ENCODE data around the gene SMIM41.

The SMIM41 gene

DNA sequence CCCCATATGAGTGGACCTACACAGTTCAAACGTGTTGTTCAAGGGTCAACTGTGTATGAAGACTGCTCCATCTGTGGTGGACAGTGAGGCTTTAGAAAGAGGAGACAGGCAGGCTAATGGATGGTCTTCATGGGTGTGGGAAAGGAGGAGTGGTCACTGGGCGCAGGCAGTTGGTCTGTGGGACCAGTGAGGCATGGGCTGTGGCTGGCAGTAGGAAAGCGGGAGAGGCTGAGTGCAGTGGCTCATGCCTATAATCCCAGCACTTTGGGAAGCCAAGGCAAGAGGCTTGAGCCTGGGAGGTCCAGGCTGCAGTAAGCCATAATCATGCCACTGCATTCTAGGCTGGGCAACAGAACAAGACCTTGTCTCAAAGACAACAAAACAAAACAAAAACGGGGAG, 30.2 kb upstream of the SMIM41 start:
- TF ChIP-seq EZH2 (optimal IDR thresholded peaks at IDR 0.05; ENCODE audit: low read depth, low read length) (no peak), CTCF (IDR thresholded peaks at IDR 0.05; ENCODE audit: low read length) (no peak), EZH2phosphoT487 (IDR thresholded peaks at IDR 0.05; ENCODE audit: low read length) (no peak)
- Histone ChIP-seq H3K27me3 (replicated peaks; ENCODE audit: insufficient read depth, low read length) (no peaks in the 10 kb centered on the region), H2AFZ (ENCODE audit: low read length) (no peak overlapping the region), H3K9ac (ENCODE audit: low read length) (no peak overlapping the region), H3K9me2 (replicated peaks; ENCODE audit: insufficient read depth, low read length) (no peaks in the 10 kb centered on the region), H3K9me3 (replicated peaks; ENCODE audit: insufficient read depth, low read length) (no peaks in the 10 kb centered on the region), H3K4me1 (ENCODE audit: low read length) (peaks cover 26% of the 10 kb centered on the region), H4K20me1 (ENCODE audit: insufficient read depth, low read length) (no peaks in the 10 kb centered on the region), H3K27ac (ENCODE audit: low read length) (no peak overlapping the region), H3K79me2 (ENCODE audit: low read length) (no peaks in the 10 kb centered on the region), H3K4me3 (ENCODE audit: low read length) (no peak overlapping the region), H3F3A (ENCODE audit: insufficient read depth, low read length) (peaks cover 21% of the 10 kb centered on the region), H3K4me2 (ENCODE audit: low read depth, low read length) (no peak overlapping the region), H3K36me3 (replicated peaks; ENCODE audit: insufficient read depth, low read length) (no peaks in the 10 kb centered on the region)
- DNase-seq, result peak; percentile 5

DNA sequence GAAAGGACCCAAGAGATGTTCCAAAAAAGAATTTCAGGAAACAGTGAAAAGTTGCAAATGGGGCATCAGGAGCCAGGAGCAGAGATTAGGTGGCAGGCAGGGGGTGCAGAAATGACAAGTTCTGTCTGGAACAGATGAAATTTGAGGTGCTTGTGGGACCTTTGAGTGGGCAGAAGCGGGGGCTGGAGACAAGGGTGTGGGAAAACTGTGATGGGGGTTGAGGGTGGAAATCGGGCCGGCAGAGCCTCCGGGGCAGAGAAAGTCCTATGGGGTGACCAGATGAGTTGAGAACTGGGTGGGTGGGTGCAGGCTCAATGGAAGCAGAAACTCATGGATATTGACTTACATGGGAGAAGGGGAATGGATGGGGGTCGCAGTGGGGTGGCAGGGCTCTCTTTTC, 29.8 kb upstream of the SMIM41 start:
- no peaks in the 10 kb centered on the region for H3K36me3 ChIP-seq (replicated peaks; ENCODE audit: insufficient read depth, low read length)
- no peak overlapping the region for H3K4me3 ChIP-seq (ENCODE audit: low read length)
- peaks cover 26% of the 10 kb centered on the region for H3K4me1 ChIP-seq (ENCODE audit: low read length)
- TF ChIP-seq EZH2phosphoT487 (IDR thresholded peaks at IDR 0.05; ENCODE audit: low read length) (no peak), CTCF (IDR thresholded peaks at IDR 0.05; ENCODE audit: low read length) (no peak), EZH2 (optimal IDR thresholded peaks at IDR 0.05; ENCODE audit: low read depth, low read length) (no peak)
- 0 out of 2 replicates have a peak overlapping the region, but pooled peaks have one; percentile 96 for H3K27ac ChIP-seq (ENCODE audit: low read length)
- H3K4me2 ChIP-seq (ENCODE audit: low read depth, low read length), result peak overlapping the region; percentile 100; the same call in 1 of the 2 replicates
- no peak overlapping the region for H2AFZ ChIP-seq (ENCODE audit: low read length)
- no peaks in the 10 kb centered on the region for H3K9me3 ChIP-seq (replicated peaks; ENCODE audit: insufficient read depth, low read length)
- no peaks in the 10 kb centered on the region for H4K20me1 ChIP-seq (ENCODE audit: insufficient read depth, low read length)
- no peaks in the 10 kb centered on the region for H3K79me2 ChIP-seq (ENCODE audit: low read length)
- H3K9me2 ChIP-seq (replicated peaks; ENCODE audit: insufficient read depth, low read length), result no peaks in the 10 kb centered on the region
- H3K27me3 ChIP-seq (replicated peaks; ENCODE audit: insufficient read depth, low read length), result no peaks in the 10 kb centered on the region
- DNase-seq, result peak; percentile 2
- H3K9ac ChIP-seq (ENCODE audit: low read length), result peak overlapping the region; percentile 100; the same call in 1 of the 2 replicates
- peaks cover 21% of the 10 kb centered on the region for H3F3A ChIP-seq (ENCODE audit: insufficient read depth, low read length)

- no peaks in the 10 kb centered on the region for H3K27me3 ChIP-seq (replicated peaks; ENCODE audit: insufficient read depth, low read length)
- no peaks in the 10 kb centered on the region for H3K36me3 ChIP-seq (replicated peaks; ENCODE audit: insufficient read depth, low read length)
- H3K27ac ChIP-seq (ENCODE audit: low read length), result peak overlapping the region; percentile 96
- peaks cover 26% of the 10 kb centered on the region for H3K4me1 ChIP-seq (ENCODE audit: low read length)
- DNase-seq, result peak; percentile 2
- no peaks in the 10 kb centered on the region for H3K9me3 ChIP-seq (replicated peaks; ENCODE audit: insufficient read depth, low read length)
- H3K79me2 ChIP-seq (ENCODE audit: low read length), result no peaks in the 10 kb centered on the region
- peak overlapping the region; percentile 100 for H3K9ac ChIP-seq (ENCODE audit: low read length)
- H2AFZ ChIP-seq (ENCODE audit: low read length), result peak overlapping the region; percentile 62; the same call in 1 of the 2 replicates
- peak overlapping the region; percentile 84 for H3K4me3 ChIP-seq (ENCODE audit: low read length)
- H3K9me2 ChIP-seq (replicated peaks; ENCODE audit: insufficient read depth, low read length), result no peaks in the 10 kb centered on the region
- H3F3A ChIP-seq (ENCODE audit: insufficient read depth, low read length), result peaks cover 21% of the 10 kb centered on the region
- TF ChIP-seq CTCF (IDR thresholded peaks at IDR 0.05; ENCODE audit: low read length) (no peak), EZH2 (optimal IDR thresholded peaks at IDR 0.05; ENCODE audit: low read depth, low read length) (no peak), EZH2phosphoT487 (IDR thresholded peaks at IDR 0.05; ENCODE audit: low read length) (no peak)
- H4K20me1 ChIP-seq (ENCODE audit: insufficient read depth, low read length), result no peaks in the 10 kb centered on the region
- peak overlapping the region; percentile 100 for H3K4me2 ChIP-seq (ENCODE audit: low read depth, low read length)
These were observed 29.3 kb upstream of the SMIM41 start for GRCh38 chr12:52050116-52050757.
